Measurements from ENCODE around the gene TMEM245. TPM values are rescaled to one million over a fixed set of nuclear protein-coding genes. Genes with fewer than 3 reads are reported as not detected.

Gene TMEM245
- total RNA-seq, 2 experiments from 2014 or later, result 22.6 to 24.4 TPM

DNA sequence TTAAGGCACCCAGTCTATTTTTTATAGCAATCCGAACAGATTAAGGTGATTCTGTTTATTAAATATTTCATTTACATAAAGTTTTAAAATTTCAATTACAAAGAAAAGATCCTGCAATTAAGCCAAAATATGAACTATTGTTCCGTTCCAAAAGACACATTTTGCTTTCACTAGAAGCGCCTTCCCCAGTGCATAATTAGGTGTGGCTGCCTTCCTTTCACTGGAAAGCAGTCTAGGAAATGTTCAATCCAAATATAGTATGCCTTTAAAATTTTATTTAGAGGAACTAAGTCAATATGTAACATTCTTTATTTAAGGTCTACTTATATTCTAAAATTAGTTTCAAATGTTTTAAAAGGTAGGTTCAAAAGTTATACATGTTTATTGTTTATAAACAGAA is 114.1 kb downstream of the TMEM245 start:
- peaks cover 10% of the 10 kb centered on the region for H3K4me1 Mint-ChIP-seq (ENCODE audit: low read depth)
- intact Hi-C loops (cut with DNase I, micrococcal nuclease), result no loop called here
- Histone ChIP-seq H3K4me1 (ENCODE audit: insufficient read depth, low read length) (no peaks in the 10 kb centered on the region), H3K27me3 (ENCODE audit: control insufficient read depth in 1 of 2, insufficient read depth in 2 of 2, low read length in 2 of 2) (peaks cover 0 to 2% of the 10 kb centered on the region in 2 experiments), H3K27ac (ENCODE audit: low read depth in 1 of 2, low read length in 2 of 2) (no peak overlapping the region), H3K4me3 (ENCODE audit: low read length) (no peak overlapping the region), H3K36me3 (ENCODE audit: insufficient read depth, low read length) (no peaks in the 10 kb centered on the region), H3K9me3 (ENCODE audit: control insufficient read depth in 1 of 2, insufficient read depth in 1 of 2, low read length in 2 of 2) (peaks cover 0 to 11% of the 10 kb centered on the region in 2 experiments)
- CTCF ChIA-PET, result no interaction called here
- no peak overlapping the region for H3K4me3 Mint-ChIP-seq
- DNase-seq (no peak), ATAC-seq (ENCODE audit: poor library complexity) (no peak)
- H3K36me3 Mint-ChIP-seq (ENCODE audit: low read depth), result no peaks in the 10 kb centered on the region
- peaks cover 2% of the 10 kb centered on the region for H3K27me3 Mint-ChIP-seq
- no peak overlapping the region for H3K27ac Mint-ChIP-seq
- POLR2A ChIA-PET, result no interaction called here
- TF ChIP-seq, protein P1, sequence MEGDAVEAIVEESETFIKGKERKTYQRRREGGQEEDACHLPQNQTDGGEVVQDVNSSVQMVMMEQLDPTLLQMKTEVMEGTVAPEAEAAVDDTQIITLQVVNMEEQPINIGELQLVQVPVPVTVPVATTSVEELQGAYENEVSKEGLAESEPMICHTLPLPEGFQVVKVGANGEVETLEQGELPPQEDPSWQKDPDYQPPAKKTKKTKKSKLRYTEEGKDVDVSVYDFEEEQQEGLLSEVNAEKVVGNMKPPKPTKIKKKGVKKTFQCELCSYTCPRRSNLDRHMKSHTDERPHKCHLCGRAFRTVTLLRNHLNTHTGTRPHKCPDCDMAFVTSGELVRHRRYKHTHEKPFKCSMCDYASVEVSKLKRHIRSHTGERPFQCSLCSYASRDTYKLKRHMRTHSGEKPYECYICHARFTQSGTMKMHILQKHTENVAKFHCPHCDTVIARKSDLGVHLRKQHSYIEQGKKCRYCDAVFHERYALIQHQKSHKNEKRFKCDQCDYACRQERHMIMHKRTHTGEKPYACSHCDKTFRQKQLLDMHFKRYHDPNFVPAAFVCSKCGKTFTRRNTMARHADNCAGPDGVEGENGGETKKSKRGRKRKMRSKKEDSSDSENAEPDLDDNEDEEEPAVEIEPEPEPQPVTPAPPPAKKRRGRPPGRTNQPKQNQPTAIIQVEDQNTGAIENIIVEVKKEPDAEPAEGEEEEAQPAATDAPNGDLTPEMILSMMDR (IDR thresholded peaks at IDR 0.05), result no peak
- H3K9me3 Mint-ChIP-seq, result peaks cover 10% of the 10 kb centered on the region

DNA sequence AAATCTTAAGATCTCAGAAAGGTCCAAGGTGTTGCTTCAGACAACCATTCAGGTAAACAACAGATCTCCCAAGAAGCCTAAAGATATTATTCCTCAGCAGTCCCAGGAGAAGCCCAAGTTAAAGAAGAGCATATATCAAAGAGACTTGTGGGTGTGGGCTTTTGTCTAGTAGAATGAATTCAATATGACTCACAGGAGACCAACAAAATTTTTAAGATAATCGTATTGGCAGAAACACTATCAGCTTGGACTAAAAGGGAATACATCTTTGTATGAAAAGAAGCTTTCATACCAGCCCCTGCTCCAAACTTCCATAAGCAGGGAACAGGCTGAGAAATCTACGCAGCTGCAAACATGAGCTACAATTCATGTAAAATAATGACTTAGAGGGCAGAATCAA is 116.6 kb downstream of the TMEM245 start:
- TF ChIP-seq, protein P1 (IDR thresholded peaks at IDR 0.05), result no peak
- Mint-ChIP-seq H3K27ac (no peak overlapping the region), H3K4me1 (ENCODE audit: low read depth) (peaks cover 6% of the 10 kb centered on the region), H3K9me3 (peaks cover 10% of the 10 kb centered on the region), H3K36me3 (ENCODE audit: low read depth) (no peaks in the 10 kb centered on the region), H3K27me3 (no peaks in the 10 kb centered on the region), H3K4me3 (no peak overlapping the region)
- H3K9me3 ChIP-seq (ENCODE audit: control insufficient read depth in 1 of 2, insufficient read depth in 1 of 2, low read length in 2 of 2), result peaks cover 0 to 11% of the 10 kb centered on the region in 2 experiments
- no peaks in the 10 kb centered on the region for H3K4me1 ChIP-seq (ENCODE audit: insufficient read depth, low read length)
- ATAC-seq (ENCODE audit: poor library complexity) (no peak), DNase-seq (no peak)
- intact Hi-C loops (cut with DNase I, micrococcal nuclease), result no loop called here
- H3K4me3 ChIP-seq (ENCODE audit: low read length), result no peak overlapping the region
- ChIA-PET CTCF (no interaction called here), POLR2A (no interaction called here)
- no peak overlapping the region for H3K27ac ChIP-seq (ENCODE audit: low read depth in 1 of 2, low read length in 2 of 2)
- H3K27me3 ChIP-seq (ENCODE audit: control insufficient read depth in 1 of 2, insufficient read depth in 2 of 2, low read length in 2 of 2), result peaks cover 0 to 2% of the 10 kb centered on the region in 2 experiments
- no peaks in the 10 kb centered on the region for H3K36me3 ChIP-seq (ENCODE audit: insufficient read depth, low read length)

DNA sequence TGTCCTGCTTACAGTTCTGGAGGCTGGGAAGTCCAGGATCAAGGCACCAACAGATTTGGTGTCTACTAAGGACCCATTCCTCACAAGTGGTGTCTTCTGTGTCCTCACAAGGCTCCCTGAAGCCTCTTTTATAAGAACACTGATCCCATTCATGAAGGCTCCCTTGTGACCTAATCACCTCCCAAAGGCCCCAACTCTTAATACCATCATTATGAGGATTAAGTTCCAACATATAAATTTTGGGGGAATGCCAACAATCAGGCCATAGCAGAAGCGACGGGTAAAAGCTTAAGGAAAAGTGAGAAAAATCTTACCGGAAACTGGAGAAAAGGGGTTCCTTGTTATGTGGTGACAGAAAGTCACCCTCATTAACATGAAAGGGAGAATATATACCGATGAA is 117.6 kb downstream of the TMEM245 start:
- Histone ChIP-seq H3K9me3 (ENCODE audit: control insufficient read depth in 1 of 2, insufficient read depth in 1 of 2, low read length in 2 of 2) (peaks cover 0 to 11% of the 10 kb centered on the region in 2 experiments), H3K4me3 (ENCODE audit: low read length) (no peak overlapping the region), H3K4me1 (ENCODE audit: insufficient read depth, low read length) (no peaks in the 10 kb centered on the region), H3K27ac (ENCODE audit: low read depth in 1 of 2, low read length in 2 of 2) (no peak overlapping the region), H3K27me3 (ENCODE audit: control insufficient read depth in 1 of 2, insufficient read depth in 2 of 2, low read length in 2 of 2) (peaks cover 0 to 2% of the 10 kb centered on the region in 2 experiments), H3K36me3 (ENCODE audit: insufficient read depth, low read length) (no peaks in the 10 kb centered on the region)
- Mint-ChIP-seq H3K4me3 (no peak overlapping the region), H3K9me3 (peaks cover 10% of the 10 kb centered on the region), H3K4me1 (ENCODE audit: low read depth) (peaks cover 6% of the 10 kb centered on the region), H3K27me3 (no peaks in the 10 kb centered on the region), H3K27ac (no peak overlapping the region), H3K36me3 (ENCODE audit: low read depth) (no peaks in the 10 kb centered on the region)
- CTCF ChIA-PET, result no interaction called here
- DNase-seq, result no peak
- intact Hi-C loops (cut with DNase I, micrococcal nuclease), result no loop called here
- ATAC-seq (ENCODE audit: poor library complexity), result no peak
- POLR2A ChIA-PET, result no interaction called here
- TF ChIP-seq, protein P1 (IDR thresholded peaks at IDR 0.05), result no peak
